Glutamatergic neuron (in vitro differentiated cells): ENCODE measurements around the gene CLSTN2. TPM values are rescaled to one million over a fixed set of nuclear protein-coding genes. Genes with fewer than 3 reads are reported as not detected.

ENCODE experiments used
- DNase-seq: peaks from one replicate; pipeline ENCODE4 v3.0.0; 2022
- H3K27ac Mint-ChIP-seq: one replicate; pipeline ENCODE4 v1.8.0; 2020; ENCODE audit warnings: mild to moderate bottlenecking, mixed read lengths, inconsistent platforms; ENCODE audit not compliant: unreplicated experiment
- H3K27me3 Mint-ChIP-seq: one replicate; pipeline ENCODE4 v1.8.0; 2020; ENCODE audit warnings: mild to moderate bottlenecking, moderate library complexity, mixed read lengths, inconsistent platforms; ENCODE audit not compliant: unreplicated experiment
- H3K36me3 Mint-ChIP-seq: one replicate; pipeline ENCODE4 v1.8.0; 2020; ENCODE audit warnings: mild to moderate bottlenecking, mixed read lengths, inconsistent platforms; ENCODE audit not compliant: unreplicated experiment
- H3K4me1 Mint-ChIP-seq: one replicate; pipeline ENCODE4 v1.8.0; 2020; ENCODE audit warnings: mild to moderate bottlenecking, low read depth, mixed read lengths, inconsistent platforms; ENCODE audit not compliant: unreplicated experiment
- H3K4me3 Mint-ChIP-seq: one replicate; pipeline ENCODE4 v1.8.0; 2020; ENCODE audit warnings: mild to moderate bottlenecking, mixed read lengths, inconsistent platforms; ENCODE audit not compliant: unreplicated experiment
- H3K9me3 Mint-ChIP-seq: one replicate; pipeline ENCODE4 v1.8.0; 2020; ENCODE audit warnings: mild to moderate bottlenecking, moderate library complexity, mixed read lengths, inconsistent platforms; ENCODE audit not compliant: unreplicated experiment
- CTCF ChIP-seq: fragments of 200-600 bp; sonication (generic); IDR thresholded peaks from one replicate; pipeline ENCODE4 v1.5.0; 2021; ENCODE audit not compliant: partially characterized antibody, unreplicated experiment
- total RNA-seq: library from RNA; stranded (reverse); fragmentation: NEBNext Ultra II Directional; extraction: Animal tissue kit (Norgen Biotek cat#: 25700); gene quantifications from one replicate; pipeline ENCODE4 v1.2.1, GENCODE V29; 2021; ENCODE audit not compliant: unreplicated experiment

Gene CLSTN2
- total RNA-seq, 1 donor from 2014 or later, result 3.1 TPM

- no peak for DNase-seq
- Mint-ChIP-seq H3K36me3 (no peaks in the 10 kb centered on the region), H3K9me3 (peaks cover 2% of the 10 kb centered on the region)
Observed at GRCh38 chr3:140270329-140270728, 335.3 kb downstream of the CLSTN2 start.

GRCh38 chr3:140273542-140274195 is 338.7 kb downstream of the CLSTN2 start:
- H3K4me3 Mint-ChIP-seq, result no peak overlapping the region
- H3K9me3 Mint-ChIP-seq, result peaks cover 4% of the 10 kb centered on the region
- H3K4me1 Mint-ChIP-seq, result no peaks in the 10 kb centered on the region
- no peak for DNase-seq
- H3K27me3 Mint-ChIP-seq, result no peaks in the 10 kb centered on the region
- no peak overlapping the region for H3K27ac Mint-ChIP-seq
- H3K36me3 Mint-ChIP-seq, result no peaks in the 10 kb centered on the region
- no peak for TF ChIP-seq CTCF

More at GRCh38 chr3:140270329-140270728, 335.3 kb downstream of the CLSTN2 start:
- Mint-ChIP-seq H3K27me3 (peaks cover 1% of the 10 kb centered on the region), H3K4me1 (no peaks in the 10 kb centered on the region), H3K4me3 (no peak overlapping the region), H3K27ac (no peak overlapping the region)
- no peak for TF ChIP-seq CTCF

GRCh38 chr3:140274429-140274828 is 339.4 kb downstream of the CLSTN2 start:
- no peaks in the 10 kb centered on the region for H3K27me3 Mint-ChIP-seq
- H3K36me3 Mint-ChIP-seq, result no peaks in the 10 kb centered on the region
- no peaks in the 10 kb centered on the region for H3K4me1 Mint-ChIP-seq
- TF ChIP-seq CTCF, result no peak
- peaks cover 4% of the 10 kb centered on the region for H3K9me3 Mint-ChIP-seq
- no peak overlapping the region for H3K27ac Mint-ChIP-seq
- no peak for DNase-seq
- H3K4me3 Mint-ChIP-seq, result no peak overlapping the region

- DNase-seq, result peak; percentile 24
- Mint-ChIP-seq H3K27me3 (no peaks in the 10 kb centered on the region), H3K4me3 (no peak overlapping the region), H3K36me3 (no peaks in the 10 kb centered on the region), H3K27ac (no peak overlapping the region), H3K4me1 (no peaks in the 10 kb centered on the region), H3K9me3 (peaks cover 4% of the 10 kb centered on the region)
- TF ChIP-seq CTCF, result peak; percentile 13
Observed at GRCh38 chr3:140276703-140277102, 341.7 kb downstream of the CLSTN2 start.

GRCh38 chr3:140277886-140278285 is 342.9 kb downstream of the CLSTN2 start:
- Mint-ChIP-seq H3K9me3 (peaks cover 4% of the 10 kb centered on the region), H3K36me3 (no peaks in the 10 kb centered on the region), H3K4me1 (no peaks in the 10 kb centered on the region), H3K27ac (no peak overlapping the region), H3K27me3 (no peaks in the 10 kb centered on the region), H3K4me3 (no peak overlapping the region)
- no peak for DNase-seq
- no peak for TF ChIP-seq CTCF
